ENCODE data around the gene TEC. TPM values are rescaled to one million over a fixed set of nuclear protein-coding genes. Genes with fewer than 3 reads are reported as not detected.

The TEC gene
- total and polyA plus RNA-seq, 9 of the 15 experiments (the other 6 are each of a cell fraction or from before 2014, with no cell fraction given), result 5.3 to 14.7 (median 8.8) TPM

GRCh38 chr4:48228949-48229348 lies 40.7 kb downstream of the TEC start (continued):
- no peak for TF ChIP-seq THRB (CRISPR knock-in tag; conservative IDR thresholded peaks at IDR 0.05)
- no peak for TF ChIP-seq PML (IDR thresholded peaks at IDR 0.05; ENCODE audit: low read length)
- TF ChIP-seq PKNOX1 (IDR thresholded peaks at IDR 0.05), result no peak
- TF ChIP-seq FOSL1 (tag; conservative IDR thresholded peaks at IDR 0.05), result peak; percentile 91
- peak; percentile 27; the same call in 1 of the 2 replicates for TF ChIP-seq TCF3 (CRISPR knock-in tag; IDR thresholded peaks at IDR 0.05)
- no peak for TF ChIP-seq ZNF354B (CRISPR knock-in tag; IDR thresholded peaks at IDR 0.05)
- peak; percentile 46 for TF ChIP-seq MEIS2 (IDR thresholded peaks at IDR 0.05; ENCODE audit: partially characterized antibody)
- no peak for TF ChIP-seq POLR2G (IDR thresholded peaks at IDR 0.05; ENCODE audit: low read depth, low read length)
- TF ChIP-seq DPF2 (IDR thresholded peaks at IDR 0.05), result peak; percentile 69
- no peak for TF ChIP-seq THAP12 (CRISPR knock-in tag; IDR thresholded peaks at IDR 0.05)
- TF ChIP-seq ETV1 (tag; conservative IDR thresholded peaks at IDR 0.05; ENCODE audit: low read depth), result no peak
- no peak for TF ChIP-seq KDM4B (IDR thresholded peaks at IDR 0.05; ENCODE audit: borderline replicate concordance in 2 of 2, low read depth in 1 of 2)
- TF ChIP-seq SMAD1 (IDR thresholded peaks at IDR 0.05; ENCODE audit: low read depth, low read length, partially characterized antibody), result no peak
- peak; percentile 26; the same call in 1 of the 2 replicates for TF ChIP-seq JUN (IDR thresholded peaks at IDR 0.05; ENCODE audit: borderline replicate concordance, low read depth, low read length)
- TF ChIP-seq JUN (CRISPR knock-in tag; IDR thresholded peaks at IDR 0.05; ENCODE audit: borderline replicate concordance), result no peak
- no peak for TF ChIP-seq DNMT1 (IDR thresholded peaks at IDR 0.05)
- TF ChIP-seq ZKSCAN1 (IDR thresholded peaks at IDR 0.05; ENCODE audit: low read depth, low read length), result no peak
- TF ChIP-seq ATF7 (IDR thresholded peaks at IDR 0.05), result no peak
- TF ChIP-seq KDM1A (IDR thresholded peaks at IDR 0.05), result peak in 1 of 2 experiments; percentile 40; a peak in 1 of 4 replicates
- TF ChIP-seq FOS (IDR thresholded peaks at IDR 0.05; ENCODE audit: extremely low read depth, insufficient read length), result peak; percentile 34
- TF ChIP-seq SREBF2 (CRISPR knock-in tag; IDR thresholded peaks at IDR 0.05), result no peak
- peak; percentile 67 for TF ChIP-seq CBFA2T3 (IDR thresholded peaks at IDR 0.05)
- no peak for TF ChIP-seq NFRKB (IDR thresholded peaks at IDR 0.05; ENCODE audit: low read depth)
- 0 out of 2 replicates have a peak, but pooled peaks have one; percentile 8 for TF ChIP-seq CEBPB (tag; IDR thresholded peaks at IDR 0.05)
- no peak for TF ChIP-seq HMGN3 (IDR thresholded peaks at IDR 0.05; ENCODE audit: borderline replicate concordance, extremely low read depth, insufficient read length, low read depth, low read length)
- TF ChIP-seq ZNF551 (CRISPR knock-in tag; IDR thresholded peaks at IDR 0.05), result no peak

Measured in K562 (cell line).